EH (cell line): ENCODE data around the gene ZFYVE9.

ENCODE experiments used
- DNase-seq: peaks from one replicate; pipeline ENCODE4 v3.0.0-alpha.2; 2015; ENCODE audit warnings: low read depth

The ZFYVE9 gene

DNA sequence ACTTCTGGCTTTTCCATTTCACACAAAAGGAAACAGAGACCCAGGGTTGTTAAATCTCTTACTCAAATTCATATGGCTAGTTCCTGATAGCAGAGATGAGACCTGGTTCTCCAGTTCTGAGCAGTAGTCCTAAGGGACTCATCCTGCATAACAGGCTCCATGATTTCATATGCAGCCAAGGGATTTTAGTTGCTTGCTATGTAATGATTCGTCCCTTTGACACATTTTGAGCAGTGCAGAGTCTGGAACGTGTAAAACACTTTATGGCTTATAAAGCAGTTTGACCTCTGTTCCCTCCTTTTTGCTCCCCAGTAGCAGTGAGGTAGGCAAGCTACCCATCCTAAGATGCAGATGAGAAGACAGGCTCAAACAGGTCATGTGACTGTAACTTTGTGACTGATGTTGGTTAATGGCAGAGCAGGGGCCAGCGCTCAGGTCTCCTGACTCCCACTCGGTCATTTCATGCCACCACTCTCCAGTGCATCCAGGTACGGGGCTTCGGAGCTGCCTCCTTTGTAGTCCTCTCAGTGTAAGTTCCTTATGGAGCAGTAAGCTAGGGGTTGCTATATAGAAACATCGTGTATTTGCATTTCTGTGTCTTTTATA lies 199.9 kb downstream of the ZFYVE9 start:
- no peak for DNase-seq

DNA sequence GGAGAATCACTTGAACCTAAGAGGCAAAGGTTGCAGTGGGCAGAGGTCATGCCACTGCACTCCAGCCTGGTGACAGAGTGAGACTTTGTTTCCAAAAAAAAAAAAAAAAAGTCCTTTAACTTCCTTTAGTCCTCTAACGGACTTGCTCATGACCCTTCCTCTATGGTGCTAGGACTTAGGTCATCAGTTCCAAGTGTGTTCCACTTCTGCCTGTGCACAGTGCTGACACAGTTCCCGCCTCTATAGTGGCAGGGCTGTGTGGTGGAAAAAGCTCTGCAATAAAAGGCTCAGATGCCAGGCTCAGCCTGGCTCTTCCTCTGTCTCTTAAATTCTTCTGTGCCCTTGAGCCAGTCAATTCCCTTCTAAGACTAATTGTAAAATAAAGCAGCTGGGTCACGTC lies 202.1 kb downstream of the ZFYVE9 start:
- no peak for DNase-seq

DNA sequence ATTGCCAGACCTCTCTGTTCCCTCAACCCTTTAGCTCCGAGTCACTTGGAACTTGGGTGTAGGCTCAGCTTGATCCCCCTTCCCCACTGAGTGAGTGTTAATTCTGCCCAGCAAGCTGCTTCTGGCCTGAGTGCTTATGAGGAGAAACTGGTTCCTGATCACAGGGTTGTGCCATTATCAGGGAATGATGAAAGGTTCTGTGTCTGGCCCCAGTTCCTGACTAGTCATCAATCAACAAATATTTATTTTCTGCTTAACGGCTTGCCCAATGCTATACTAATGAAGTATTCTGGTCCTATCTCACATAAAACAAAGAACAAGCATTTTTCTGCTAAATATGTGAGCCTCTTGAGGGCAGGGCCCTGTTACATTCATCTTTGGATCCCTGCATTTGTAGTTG lies 203.4 kb downstream of the ZFYVE9 start:
- DNase-seq: no peak

DNA sequence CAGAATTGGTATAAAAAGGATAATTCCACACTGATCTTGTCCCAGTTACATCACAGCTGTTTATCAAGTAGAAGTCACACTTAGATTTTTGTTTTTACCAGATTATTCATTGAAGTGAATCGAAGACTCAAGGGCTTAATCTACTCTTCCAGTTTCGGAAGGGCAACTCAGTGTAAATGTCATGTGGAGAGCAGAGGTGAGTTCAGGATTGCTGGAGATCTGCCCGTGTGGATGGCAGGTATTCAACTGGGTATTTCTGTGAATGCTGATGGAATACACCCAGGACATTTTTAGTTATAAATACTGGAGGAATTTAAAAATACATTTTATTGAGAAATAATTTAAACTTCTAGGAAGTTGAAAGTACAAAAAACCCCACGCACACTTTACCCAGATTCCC lies 204.8 kb downstream of the ZFYVE9 start:
- DNase-seq: no peak

DNA sequence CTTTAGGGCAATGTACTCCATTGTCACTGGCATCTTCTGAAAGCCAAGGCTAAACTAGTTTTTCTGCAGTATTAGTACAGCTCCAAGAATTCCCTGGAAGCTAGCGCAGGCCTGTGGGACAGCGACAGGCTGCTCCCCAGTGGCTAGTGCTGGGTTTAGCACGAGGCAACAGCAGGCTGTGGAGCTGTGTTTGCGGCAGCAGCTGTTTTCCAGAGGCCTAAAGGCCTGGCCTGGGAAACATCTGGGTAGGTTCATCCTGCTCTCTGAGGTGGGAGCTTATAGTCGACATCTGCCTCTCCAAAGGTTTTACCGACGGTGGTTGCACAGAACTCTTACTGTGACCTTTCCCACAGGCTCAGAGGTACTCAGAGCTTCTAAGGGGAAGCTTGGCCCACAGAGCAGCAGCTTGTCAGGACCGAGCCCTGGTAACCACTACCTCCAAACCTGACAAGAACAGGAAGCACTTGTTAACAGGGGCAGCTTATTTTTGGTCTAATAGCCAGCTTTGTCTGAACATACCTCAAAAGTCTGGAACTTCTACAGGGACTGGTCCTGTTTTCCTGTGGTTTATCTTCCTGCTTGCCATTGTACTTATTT lies 206.9 kb downstream of the ZFYVE9 start:
- peak; percentile 47 for DNase-seq

DNA sequence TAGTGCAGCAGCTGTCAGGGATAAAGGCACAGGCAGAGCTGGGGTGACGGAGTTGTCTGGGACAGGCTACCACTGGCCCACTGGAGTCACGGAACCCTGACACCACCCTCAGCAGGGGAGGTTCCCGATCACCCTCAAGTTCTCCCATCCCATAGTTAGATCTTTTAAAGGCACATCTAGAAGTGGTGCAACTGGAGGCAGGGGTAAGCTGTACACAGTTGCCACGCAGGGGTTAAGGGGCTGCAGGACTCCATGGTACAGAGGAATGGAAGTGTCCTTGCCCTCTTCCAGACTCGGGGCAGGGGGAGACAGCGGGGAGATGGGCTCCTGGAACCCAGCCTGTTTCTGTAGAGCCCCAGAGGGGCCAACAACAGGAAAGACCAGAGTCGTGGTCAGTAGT lies 210.8 kb downstream of the ZFYVE9 start:
- DNase-seq: no peak

DNA sequence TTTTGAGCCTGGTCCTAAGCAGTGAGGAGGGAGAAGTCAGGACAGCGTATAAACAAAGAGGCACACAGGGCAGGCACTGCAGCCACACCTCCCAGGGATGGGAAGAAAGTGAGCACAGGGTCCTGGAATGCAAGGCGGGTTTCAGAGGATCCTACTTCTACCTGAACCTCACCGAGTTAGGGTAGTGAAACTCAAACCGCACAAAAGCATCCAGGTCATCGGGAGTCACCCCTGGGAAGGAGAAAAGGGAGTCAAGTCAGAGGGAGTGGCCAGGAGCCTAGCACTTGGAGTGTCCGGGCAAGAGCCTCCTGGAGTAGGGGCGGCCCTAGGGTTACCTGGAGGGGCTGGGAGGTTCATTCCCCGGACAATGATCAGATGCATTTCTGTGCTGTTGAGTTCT lies 213.5 kb downstream of the ZFYVE9 start:
- DNase-seq: no peak

DNA sequence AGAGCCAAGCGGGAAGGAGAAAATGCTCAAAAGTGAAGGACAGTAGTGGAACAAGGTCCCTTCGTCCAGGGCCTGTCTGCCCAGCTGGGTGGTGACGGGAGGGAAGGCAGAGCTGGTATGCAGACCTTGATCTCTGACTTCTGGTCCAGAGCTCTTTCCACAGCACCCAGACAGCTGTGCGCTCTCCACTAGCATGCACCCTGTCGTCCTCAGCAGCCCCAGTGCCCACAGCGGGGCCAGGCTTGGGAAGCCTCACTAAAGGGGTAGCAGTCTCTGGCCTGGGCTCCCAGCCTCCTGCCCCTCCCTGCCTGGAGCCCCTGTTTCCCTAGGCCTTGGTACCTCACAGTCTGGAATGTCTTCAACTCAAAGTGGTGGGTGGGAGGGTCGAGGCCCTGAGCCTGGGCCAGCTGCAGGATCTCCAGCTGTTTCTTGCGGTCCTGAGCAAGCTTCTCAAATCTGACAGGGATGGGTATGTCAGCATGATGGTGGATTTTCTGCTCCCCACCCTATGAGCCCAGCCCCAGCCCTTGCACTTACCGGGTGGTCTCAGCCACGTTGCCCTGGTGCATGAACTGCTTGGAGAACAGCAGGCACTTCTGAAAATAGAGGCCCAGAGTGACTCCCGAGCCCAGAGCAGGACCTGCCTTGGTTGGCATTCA lies 214.1 kb downstream of the ZFYVE9 start:
- DNase-seq: no peak

DNA sequence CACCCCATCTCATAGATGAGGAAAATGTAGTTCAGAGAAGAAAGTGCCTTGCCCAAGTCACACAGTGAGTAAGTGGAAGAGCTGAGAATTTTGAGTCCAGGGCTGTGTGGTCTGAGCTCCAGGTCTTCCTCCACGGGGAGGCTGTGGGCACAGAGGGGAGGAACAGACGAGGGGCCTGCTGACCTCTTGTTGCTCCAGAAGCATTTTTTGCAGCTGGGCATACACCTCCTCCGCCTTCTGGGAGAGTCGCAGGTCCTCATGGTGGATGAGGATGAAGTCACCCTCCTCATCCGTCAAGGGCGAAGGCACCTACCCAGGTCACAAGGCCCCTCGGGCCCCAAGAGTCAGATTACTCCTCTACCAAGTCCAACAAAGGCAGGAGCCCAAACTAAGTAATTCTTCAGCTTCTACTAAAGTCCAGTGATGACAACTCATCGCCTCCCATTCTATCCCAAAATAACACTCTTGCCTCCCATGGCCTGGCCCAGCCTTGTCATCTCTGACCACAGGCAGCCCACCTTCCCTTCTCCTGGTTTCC lies 215.0 kb downstream of the ZFYVE9 start:
- DNase-seq: no peak

DNA sequence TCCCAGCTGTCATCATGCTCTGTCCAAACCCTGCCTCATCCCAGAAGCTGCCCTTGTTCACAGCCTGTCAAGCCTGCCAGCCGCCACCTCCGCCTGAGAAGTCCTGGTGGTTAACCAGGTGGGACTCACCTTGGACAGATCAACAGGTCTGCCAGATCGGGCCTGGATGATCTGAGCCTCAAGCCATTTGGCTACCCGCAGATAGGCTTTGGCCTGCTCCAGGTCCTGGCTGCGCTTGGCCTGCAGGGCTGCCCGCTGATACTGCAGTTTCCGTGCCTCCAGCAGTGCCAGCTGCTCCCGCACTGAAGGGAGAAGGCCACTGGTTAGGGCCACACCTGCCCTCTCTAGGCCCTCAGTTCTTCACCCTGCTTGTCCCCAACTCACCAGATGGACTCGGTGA lies 215.5 kb downstream of the ZFYVE9 start:
- no peak for DNase-seq

DNA sequence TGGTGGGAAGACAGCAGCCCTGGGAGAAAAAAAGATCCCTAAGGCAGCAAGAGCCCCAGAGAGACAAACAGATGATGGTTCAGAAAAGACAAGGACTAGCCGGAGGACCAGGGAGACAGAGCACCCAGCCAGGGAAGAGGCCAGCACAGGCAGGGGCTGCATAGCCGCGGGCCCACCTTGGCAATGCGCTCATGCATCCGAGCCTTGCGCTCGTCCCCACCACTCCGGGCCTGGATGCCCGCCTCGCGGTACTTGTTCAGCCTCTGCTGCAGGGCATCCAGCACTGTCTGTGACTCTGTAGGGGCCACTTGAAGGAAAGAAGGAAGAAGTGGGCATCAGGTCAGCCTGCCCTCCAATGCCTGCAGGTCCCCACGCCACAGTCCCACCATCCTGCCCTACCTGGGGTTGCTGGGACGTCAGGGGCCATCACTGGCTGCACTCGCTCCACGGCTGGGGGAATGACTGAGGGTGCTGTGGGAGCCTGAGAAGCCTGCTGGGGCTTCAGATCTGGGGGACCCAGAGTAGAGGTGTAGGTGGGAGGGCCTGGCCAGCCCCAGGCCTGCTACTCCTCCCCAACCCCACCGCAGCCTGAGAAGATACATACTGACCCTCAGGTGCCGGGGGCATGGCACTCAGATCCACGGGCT lies 217.1 kb downstream of the ZFYVE9 start:
- no peak for DNase-seq

DNA sequence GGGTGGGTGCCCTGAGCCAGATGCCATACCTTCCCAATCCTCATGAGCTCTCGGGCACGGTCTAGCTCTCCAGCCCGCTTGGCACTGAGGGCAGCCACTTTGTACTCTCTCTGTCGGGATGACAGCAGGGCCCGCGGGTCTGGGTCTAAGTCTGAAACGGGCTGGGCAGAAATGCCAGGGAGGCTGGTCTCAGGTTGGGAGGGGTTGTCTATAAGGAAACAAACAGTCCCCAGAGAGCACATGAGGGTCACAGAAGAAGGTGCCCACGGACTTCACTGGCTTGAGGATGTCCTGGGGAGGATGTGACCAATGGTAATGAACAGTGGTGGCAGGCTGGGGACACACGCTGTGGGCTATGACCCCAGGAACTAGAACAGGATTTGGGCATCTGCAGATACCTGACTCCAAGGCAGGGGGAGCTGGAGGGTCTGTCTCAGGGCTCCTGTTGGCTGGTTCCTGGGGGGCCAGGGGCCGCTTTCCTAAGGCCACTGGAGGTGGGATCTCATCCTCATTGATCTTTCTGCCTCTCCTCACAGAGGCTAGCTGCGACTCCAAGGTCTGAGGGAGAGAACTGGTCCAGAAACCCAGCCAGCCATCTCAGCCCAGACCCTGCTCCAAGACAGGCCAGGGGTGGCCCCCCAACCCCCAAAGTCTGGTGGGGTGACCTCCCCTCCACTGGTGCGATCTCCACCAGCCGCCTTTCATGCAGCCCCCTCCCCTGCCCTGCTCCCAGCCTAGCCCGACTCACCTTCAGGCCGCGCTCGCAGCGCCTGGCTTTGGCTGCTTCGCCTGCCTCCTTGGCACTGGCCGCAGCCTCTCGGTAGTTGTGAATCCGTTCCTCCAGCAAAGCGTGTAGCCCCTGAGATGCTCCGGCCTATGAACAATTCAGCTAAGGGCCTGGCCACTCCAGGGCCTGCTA lies 218.0 kb downstream of the ZFYVE9 start:
- no peak for DNase-seq

DNA sequence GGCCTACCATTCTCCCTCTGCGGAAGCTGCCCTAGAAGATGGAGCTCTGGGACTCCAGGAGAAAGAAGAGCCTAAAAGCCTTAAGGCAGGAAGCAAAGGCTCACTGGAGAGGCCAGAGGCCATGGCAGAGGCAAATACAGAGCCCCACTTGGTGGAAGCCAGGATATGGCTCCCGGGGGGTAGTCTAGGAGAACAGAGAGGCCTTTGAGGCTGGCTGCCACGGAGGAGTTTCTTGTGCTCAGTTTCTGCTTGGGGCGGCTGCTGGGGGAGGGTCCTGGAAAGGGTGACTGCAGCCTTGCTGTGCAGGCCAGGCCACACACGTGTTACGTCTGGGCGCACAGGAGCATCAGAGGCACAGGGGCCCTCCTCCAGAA lies 218.7 kb downstream of the ZFYVE9 start:
- no peak for DNase-seq

DNA sequence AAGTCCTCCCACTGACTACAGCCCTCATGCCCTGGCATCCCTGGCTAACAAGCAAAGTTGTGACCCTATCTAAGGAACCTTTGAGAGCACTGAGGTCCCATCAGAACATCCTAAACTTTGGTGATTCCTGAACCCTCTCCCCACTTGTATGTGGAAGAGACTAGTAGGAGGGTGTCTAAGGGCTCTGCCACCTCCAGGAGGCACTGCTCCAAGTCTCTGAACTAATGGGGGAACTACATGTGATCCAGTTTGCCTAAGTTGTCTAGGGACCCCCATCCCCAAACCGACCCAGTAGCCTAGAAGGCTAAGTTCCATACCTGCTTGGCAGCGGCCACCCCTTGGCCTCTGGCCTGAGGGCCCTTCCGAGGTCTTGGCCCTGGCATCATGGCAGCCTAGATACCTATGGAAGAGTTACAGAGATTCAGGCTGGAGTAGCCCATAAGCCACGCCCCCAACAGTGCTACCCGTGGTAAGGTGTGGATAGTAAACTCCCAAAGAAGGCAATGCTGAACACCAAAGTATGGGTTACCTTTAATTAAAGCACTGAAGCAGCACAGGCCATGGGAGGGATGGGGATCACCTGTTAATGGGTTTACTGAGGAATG lies 222.4 kb downstream of the ZFYVE9 start:
- no peak for DNase-seq

DNA sequence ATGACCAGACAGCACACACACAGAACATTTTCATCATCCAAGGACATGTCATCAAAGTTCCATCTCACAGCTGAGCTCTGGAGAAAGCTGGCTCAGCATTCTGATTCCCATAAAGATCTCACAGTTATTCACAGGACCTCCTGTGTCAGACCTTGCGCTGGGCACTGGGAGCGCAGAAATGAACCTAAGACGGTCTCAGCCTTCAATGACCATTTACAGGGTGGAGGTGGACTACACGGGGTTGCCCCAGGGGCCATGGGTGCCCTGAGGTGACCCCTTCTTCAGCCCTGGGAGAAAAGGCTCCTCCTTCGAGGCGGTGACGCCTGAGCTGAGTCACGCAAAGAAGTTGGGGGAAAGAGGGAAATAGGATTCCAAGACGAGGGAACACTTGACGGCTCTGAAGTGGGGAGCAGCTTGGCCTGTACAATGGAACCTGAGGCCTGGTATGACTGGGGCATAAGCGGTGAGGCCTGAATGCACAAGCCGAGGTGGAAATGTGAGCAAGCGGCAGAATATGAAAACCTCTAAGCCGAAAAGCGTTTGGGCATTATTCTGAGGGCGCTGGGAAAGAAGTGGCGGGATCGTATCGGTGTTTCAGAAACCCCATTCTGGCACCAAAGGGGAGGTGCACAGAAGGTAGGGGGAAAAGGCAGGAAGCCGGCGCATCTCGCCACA lies 223.3 kb downstream of the ZFYVE9 start:
- DNase-seq: peak; percentile 83

DNA sequence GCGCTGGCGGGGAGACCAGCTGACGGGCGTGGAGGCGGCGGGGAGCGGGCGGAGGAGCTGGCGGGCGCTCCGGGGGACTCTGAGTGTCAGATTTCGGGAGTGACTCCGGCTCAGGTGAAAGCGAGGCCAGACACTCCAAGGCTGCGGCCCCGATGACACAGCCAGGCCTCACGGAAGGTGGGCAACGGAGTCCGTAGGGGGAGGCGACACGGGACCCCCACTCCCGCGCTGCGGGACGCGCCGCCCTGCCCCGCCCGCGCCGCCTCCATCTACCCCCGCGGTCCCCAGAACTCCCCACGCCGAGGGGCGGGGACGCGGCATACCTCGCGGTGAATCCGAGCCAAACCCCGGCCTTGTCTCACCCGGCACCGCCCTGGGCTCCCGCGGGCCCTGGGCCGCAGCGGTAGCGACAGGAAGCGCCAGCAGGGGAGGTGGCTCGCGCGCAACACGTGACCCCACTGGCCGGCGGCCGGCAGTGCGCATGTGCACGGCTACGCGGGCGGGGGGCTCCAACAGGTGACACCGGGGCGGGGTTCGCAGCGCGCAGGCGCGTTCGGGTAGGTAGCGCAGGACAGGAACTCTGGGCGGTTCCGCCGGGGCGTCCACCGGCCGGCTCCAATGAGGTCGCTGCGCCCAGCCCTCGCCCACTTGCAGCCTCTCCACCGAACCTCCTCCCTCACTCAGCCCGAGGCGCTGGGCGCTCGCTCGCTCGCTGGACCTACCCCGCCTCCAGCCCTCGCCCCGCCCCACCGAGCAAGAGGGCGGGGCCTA lies 224.0 kb downstream of the ZFYVE9 start, which contains the start of gene CC2D1B:
Gene CC2D1B, minus strand, starts transcription at position 460 of the 771 bp plus-strand sequence. CDS start 1,585 bp downstream, outside the sequence.
- peak; percentile 98 for DNase-seq

DNA sequence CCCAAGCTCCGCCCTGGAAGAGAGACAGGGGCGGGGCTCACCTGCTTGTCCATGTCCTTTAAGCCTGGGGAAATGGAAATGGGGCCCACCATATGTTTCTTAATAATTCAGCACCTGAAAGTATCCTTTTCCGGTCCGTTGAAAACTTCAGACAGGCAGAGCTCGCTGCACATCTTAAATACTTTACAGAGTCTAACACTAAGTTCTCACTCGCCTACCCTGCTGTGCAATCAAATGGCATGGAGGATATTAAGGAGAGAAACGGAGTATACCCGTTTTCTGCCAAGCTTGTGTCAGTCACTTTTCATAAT lies 224.6 kb downstream of the ZFYVE9 start:
- no peak for DNase-seq

DNA sequence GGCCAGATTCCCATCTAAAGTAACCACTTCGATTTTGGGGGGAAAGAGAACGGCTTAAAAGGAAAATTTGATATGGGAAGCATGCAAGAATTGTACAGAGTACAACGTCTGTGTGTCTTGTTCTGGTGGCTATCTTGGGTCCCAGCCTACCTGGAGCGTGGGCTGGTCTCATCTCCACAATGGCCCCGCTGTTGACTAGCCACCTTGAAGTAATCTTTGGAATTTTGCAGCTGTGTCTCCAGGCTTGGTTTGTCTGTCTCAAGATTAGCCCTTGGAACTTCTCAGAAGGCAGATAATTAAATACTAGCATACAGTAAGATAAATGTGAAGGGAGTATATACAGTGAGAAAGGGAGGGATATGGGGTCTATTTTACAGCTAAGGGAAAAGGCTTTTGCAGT lies 225.4 kb downstream of the ZFYVE9 start:
- DNase-seq: no peak

DNA sequence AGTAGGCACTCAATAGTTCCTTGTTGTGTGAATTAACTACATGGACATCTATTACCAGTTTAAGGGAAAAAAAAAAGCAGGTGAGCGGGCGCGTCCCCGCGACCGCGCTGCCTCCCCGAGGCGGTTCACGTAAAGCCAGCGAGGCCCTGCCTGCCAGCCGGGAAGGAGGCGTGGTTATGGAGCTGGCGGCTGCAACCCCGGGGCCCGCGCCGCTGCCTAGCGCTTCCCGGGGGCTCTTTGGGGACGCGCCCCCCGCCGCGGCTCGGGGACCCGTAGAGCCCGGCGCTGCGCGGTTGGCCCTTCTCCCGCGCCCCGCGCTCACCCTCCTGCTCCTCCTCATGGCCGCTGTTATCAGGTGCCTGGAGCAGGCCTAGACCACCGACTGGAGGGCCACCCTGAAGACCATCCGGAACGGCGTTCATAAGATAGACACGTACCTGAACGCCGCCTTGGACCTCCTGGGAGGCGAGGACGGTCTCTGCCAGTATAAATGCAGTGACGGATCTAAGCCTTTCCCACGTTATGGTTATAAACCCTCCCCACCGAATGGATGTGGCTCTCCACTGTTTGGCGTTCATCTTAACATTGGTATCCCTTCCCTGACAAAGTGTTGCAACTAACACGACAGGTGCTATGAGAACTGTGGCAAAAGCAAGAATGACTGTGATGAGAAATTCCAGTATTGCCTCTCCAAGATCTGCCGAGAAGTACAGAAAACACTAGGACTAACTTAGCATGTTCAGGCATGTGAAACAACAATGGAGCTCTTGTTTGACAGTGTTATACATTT lies 226.7 kb downstream of the ZFYVE9 start:
- peak; percentile 49 for DNase-seq
